ENCODE data around the gene TTC1. TPM values are rescaled to one million over a fixed set of nuclear protein-coding genes. Genes with fewer than 3 reads are reported as not detected.
"Not testable (repeated sequence)": the region's sequence is repeated elsewhere in the genome, so short reads cannot be mapped to it uniquely, and the experiment has no call there.

The TTC1 gene, protein sequence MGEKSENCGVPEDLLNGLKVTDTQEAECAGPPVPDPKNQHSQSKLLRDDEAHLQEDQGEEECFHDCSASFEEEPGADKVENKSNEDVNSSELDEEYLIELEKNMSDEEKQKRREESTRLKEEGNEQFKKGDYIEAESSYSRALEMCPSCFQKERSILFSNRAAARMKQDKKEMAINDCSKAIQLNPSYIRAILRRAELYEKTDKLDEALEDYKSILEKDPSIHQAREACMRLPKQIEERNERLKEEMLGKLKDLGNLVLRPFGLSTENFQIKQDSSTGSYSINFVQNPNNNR
- 10 to 100 TPM in 11 of 12 donors, not detected in 1; 45.6 to 55.1 (median 50.6) TPM for polyA plus RNA-seq (ENCODE audit: insufficient read length in 12 of 12)
- long read RNA-seq, donor 1, transcript TTC1-201 (8 exons, 1,467 nt): major isoform, 6 of 109 reads
- long read RNA-seq, donor 1, partial matches to known transcripts: 97 of 109 reads
- long read RNA-seq, donor 1, other reads (novel, unspliced or antisense): 6 of 109 reads
- long read RNA-seq, donor 2, transcript TTC1-201 (8 exons, 1,467 nt): major isoform, 7 of 37 reads
- long read RNA-seq, donor 2, partial matches to known transcripts: 26 of 37 reads
- long read RNA-seq, donor 2, other reads (novel, unspliced or antisense): 0 of 37 reads
- long read RNA-seq, donor 3, transcript TTC1-201 (8 exons, 1,467 nt): major isoform, 7 of 15 reads
- long read RNA-seq, donor 3, partial matches to known transcripts: 6 of 15 reads
- long read RNA-seq, donor 3, other reads (novel, unspliced or antisense): 0 of 15 reads
- long read RNA-seq, donor 4, transcript TTC1-201 (8 exons, 1,467 nt): major isoform, 6 of 16 reads
- long read RNA-seq, donor 4, partial matches to known transcripts: 10 of 16 reads
- long read RNA-seq, donor 4, other reads (novel, unspliced or antisense): 0 of 16 reads
- long read RNA-seq, donor 5, transcript TTC1-201 (8 exons, 1,467 nt): major isoform, 31 of 167 reads
- long read RNA-seq, donor 5, partial matches to known transcripts: 122 of 167 reads
- long read RNA-seq, donor 5, other reads (novel, unspliced or antisense): 8 of 167 reads
- long read RNA-seq, donor 6, transcript TTC1-201 (8 exons, 1,467 nt): major isoform, 5 of 13 reads
- long read RNA-seq, donor 6, partial matches to known transcripts: 6 of 13 reads
- long read RNA-seq, donor 6, other reads (novel, unspliced or antisense): 0 of 13 reads
- long read RNA-seq, donor 7, transcript TTC1-204 (5 exons, 1,119 nt): major isoform, 6 of 12 reads
- long read RNA-seq, donor 7, transcript TTC1-201 (8 exons, 1,467 nt): major isoform, 6 of 12 reads
- long read RNA-seq, donor 7, partial matches to known transcripts: 0 of 12 reads
- long read RNA-seq, donor 7, other reads (novel, unspliced or antisense): 0 of 12 reads
- long read RNA-seq, donor 8, transcript TTC1-201 (8 exons, 1,467 nt): major isoform, 20 of 45 reads
- long read RNA-seq, donor 8, partial matches to known transcripts: 19 of 45 reads
- long read RNA-seq, donor 8, other reads (novel, unspliced or antisense): 0 of 45 reads
- long read RNA-seq, donor 9, transcript TTC1-201 (8 exons, 1,467 nt): major isoform, 8 of 13 reads
- long read RNA-seq, donor 9, partial matches to known transcripts: 5 of 13 reads
- long read RNA-seq, donor 9, other reads (novel, unspliced or antisense): 0 of 13 reads
- long read RNA-seq, donor 10, transcript TTC1-201 (8 exons, 1,467 nt): major isoform, 16 of 68 reads
- long read RNA-seq, donor 10, partial matches to known transcripts: 50 of 68 reads
- long read RNA-seq, donor 10, other reads (novel, unspliced or antisense): 0 of 68 reads
- long read RNA-seq, donor 11, transcript TTC1-201 (8 exons, 1,467 nt): major isoform, 13 of 35 reads
- long read RNA-seq, donor 11, partial matches to known transcripts: 18 of 35 reads
- long read RNA-seq, donor 11, other reads (novel, unspliced or antisense): 0 of 35 reads

DNA sequence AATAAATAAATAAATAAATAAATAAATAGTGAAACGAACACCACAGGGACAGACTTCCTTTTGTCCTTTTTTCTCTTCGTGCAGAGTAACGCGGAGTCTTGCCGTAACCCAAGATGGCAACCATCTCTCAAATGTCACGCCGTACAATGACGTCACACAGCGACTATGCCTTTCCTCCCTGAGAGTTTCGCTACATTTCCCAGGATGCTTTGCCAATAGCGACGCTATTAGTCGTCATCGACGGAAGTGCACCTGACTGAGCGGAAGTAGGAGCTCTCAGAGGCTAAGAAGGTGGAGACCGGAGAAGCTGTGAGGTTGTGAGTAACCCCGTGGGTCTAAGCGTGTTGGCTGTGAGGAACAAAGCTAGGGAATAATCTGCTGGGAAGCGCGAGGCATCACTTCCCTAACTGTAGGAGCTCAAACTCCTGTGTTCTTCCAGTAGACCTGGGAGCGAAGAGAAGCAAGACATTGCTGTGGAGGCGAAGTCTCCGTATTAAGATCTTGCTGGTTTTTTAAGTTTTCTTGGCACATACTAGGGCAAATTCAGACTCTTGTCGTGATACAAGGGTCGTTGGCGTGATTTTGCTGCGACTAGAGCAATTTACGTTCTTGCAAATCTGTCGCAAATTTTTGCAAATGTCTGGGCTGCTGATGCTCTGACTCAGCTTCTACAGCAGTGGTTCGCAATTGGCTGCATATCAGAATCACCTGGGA, at the start of gene TTC1:
Gene TTC1 (plus strand): TSS at position 263 of the 714 bp plus-strand sequence. CDS start 1,390 bp downstream, outside the sequence.
- DNase-seq: peak; percentile 99

DNA sequence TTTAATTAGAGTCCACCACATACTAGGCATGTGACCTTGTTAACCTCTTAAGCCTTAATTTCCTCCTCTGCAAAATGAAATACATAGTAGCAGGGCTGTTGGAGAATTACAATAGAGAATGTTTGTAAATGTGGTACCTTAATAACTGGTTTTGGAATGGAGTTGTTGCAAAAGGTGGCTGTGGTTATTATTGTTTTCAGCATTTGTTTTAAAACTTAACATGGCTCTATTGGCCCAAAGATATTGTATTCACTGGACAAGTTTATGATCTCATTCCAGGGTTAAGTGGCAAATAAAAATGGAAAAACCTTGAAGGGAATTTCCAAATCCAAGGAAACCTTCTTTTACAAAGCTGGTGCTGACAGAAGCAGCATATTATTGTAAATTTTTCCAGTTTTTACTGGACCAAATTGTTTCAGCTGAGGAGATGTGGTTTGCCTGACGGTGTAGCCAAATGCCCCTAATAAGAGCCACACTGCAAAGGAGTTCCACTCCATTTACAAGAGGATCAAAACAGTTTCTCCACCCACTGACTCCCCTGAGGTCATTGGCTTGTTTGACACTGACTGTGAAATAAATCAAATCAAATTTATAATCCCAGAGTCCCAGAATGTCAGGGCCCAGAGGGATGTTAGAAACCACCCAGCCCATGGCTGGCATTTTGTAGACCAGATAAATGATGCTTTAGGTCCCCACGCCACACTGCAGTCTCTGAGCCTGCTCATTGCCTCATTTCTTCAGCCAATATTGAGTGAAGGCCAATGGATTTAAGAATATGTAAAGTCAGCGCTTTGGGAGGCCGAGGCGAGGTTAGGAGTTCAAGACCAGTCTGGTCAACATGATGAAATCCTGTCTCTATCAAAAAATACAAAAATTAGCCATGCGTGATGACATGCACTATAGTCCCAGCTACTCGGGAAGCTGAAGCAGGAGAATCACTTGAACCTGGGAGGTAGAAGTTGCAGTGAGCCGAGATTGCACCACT, 47.5 kb upstream of the TTC1 start:
- DNase-seq: no peak

DNA sequence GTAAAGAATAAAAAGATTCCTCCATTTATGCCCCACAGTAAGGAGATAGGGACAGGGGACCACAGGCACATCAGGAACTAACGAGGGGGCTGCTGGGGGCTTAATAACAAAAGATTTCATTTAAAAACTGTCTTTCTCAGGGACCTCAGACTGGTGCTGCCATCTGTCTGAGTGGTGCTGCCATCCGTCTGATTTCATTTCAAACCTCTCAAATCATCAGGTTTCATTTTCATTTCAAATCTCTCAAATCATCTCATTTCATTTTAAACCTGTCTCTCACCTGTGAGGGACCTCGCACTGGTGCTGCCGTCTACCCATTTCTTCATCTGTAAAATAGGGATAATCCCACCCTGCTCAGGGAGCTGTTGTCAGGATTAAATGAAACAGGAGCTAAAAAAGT, 46.7 kb upstream of the TTC1 start:
- no peak for DNase-seq

DNA sequence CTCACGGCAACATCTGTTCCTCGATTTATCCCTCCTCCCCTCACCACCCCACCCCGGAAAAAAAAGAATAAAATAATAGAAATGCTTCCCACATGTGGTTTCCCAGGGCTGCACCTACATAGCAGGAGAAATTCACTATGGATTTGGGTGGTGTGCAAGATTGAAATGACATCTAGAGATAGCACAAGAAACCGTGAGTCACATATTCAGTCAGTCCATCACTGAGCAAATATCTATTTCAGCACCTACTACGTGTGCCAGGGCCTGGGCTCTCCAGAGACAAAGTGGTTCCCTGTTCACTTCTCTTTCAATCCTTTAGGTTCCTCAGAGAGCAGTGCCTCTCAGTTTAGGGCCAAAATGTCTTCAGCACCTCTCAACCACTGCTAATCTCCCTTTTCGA, 45.0 kb upstream of the TTC1 start:
- DNase-seq: no peak

DNA sequence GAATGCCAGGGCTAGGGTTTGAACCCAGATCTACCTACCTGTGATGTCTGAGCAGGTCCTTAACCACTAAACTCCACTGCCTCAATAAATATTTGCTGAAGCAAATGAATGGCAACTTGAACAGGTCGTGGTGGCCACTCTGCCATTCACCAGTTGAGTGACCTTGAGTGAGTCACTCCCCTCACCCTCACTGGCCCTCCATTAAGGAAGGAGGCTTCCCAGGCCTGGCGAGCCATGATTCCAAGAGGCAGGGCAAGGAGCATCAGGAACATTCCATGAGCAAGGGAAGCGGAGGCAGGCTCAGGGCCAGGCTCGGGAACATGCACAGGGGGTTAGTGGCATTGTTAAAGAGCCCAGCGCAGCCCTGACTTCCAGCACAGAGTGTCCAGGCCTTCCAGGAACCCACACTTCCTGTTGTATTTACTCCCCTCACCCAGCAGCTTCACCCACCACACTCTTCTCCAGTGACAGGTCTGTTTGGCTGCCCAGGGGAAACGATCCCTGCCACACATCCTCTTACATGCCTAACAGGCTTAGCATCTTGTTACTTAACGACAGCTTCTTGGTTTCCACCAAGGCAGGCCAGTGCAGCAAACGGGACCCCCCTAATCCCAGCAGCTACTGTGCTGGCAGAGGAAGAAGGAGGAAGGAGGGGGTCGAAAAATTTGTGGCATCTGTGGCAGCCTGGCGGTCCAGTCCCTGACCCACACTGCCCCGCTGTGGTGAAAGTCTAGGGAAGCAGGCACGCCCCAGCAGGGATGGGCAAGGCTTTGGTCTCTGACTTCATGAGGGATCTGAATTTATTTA, 43.7 kb upstream of the TTC1 start:
- peak; percentile 18 for DNase-seq

DNA sequence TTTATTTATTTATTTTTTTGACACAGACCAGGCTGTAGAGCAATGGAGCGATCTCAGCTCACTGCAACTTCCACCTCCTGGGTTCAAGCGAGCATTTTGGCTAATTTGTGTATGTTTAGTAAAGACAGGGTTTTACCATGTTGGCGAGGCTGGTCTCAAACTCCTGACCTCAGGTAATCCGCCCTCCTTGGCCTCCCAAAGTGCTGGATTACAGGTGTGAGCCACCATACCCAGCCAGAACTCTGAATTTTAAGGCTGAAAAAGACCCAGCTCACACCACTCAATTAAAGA, 43.2 kb upstream of the TTC1 start:
- not testable (repeated sequence) for DNase-seq

DNA sequence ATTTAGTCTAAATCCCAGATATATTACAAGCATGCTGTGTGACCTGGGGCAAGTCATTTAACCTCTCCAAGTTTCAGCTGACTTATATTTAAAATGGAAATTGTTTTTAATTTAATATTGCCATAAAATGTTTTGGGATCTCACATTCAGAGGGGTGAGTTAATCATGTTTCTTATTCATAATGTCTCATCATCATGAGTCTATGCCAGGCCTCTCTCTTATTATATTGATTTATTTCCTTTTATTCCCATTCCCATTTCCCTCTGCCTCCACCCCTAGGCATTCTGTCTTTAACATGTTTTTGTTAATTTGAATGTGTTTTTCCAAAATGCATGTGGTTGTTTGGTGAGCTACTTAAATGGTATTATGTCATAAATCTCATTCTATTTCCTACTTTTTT, 39.0 kb upstream of the TTC1 start:
- no peak for DNase-seq

DNA sequence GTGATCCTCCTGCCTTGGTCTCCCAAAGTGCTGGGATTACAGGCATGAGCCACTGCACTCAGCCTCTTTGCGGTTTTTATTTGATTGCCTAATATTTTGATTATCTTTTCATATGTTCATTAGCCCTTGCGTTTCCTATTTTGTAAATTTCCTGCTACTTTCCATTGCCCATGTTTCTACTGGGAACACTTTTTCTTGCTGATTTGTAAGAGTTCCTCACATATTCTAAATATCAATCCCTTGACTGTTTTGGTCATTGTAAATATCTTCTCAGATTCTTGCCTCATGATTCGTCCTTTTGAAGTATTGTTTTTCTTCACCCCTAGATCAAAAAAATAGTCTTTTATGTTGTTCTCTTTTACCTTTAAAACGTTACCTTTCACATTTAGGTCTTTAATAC, 37.9 kb upstream of the TTC1 start:
- DNase-seq: no peak

DNA sequence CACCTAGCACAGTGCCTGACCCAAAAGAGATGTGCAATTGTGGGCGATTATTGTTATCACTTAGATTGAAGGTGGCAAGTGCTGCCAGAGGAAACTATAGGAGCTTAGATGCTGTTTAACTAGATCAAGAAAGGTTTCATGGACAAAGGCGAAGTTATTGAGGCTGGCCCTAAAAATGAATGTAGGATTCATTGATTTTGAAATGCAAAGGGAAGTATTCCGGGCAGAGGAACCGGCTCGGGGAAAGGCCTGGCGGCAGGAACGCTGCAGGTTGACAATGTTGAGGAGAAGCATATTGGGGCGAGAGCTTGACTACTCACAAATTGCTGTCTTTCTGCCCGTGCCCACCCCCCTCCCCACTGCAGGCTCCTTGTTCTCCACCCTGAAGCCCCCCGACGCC, 37.4 kb upstream of the TTC1 start:
- DNase-seq: no peak

DNA sequence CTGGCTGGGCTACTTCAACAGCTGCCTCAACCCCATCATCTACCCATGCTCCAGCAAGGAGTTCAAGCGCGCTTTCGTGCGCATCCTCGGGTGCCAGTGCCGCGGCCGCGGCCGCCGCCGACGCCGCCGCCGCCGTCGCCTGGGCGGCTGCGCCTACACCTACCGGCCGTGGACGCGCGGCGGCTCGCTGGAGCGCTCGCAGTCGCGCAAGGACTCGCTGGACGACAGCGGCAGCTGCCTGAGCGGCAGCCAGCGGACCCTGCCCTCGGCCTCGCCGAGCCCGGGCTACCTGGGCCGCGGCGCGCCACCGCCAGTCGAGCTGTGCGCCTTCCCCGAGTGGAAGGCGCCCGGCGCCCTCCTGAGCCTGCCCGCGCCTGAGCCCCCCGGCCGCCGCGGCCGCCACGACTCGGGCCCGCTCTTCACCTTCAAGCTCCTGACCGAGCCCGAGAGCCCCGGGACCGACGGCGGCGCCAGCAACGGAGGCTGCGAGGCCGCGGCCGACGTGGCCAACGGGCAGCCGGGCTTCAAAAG, 36.9 kb upstream of the TTC1 start:
- no peak for DNase-seq

DNA sequence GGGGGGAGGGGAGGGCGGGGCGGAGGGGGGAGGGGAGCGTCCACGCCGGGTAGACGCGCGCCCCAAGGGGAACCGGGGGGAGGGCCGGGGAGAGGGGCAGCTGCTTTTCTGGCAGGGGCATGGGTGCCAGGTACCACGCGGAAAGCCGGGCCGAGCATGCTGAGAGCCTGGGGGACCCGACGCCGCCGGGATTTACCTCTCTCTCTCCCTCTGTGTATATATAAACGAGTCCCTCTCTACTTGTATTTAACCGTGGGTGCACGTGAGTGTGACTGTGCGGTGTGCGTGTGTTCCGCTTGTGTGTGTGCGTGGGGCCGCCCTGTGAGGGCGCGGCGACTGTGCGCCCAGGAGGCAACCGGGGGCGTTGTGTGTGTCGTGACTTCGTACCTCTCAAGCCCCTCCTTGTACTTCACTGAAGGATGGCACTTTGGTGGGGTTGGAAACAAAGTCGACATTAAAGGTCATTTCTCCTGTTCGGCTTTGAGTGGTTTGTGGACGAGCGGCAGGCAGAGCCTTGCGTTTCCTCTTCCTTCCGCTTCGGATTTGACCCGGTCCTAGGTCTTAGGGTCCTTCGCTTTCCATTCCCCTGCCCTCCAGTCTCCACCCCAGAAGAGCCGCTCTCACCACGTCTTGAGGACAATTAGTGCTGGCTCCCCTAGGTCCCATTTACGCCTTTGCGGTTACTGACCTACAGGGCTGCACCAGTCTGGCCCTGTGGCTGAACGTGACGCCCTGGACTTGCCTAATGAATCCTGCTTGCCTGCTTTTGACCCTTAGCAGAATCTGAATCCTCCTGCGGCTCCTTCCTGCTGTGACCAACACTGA, 36.2 kb upstream of the TTC1 start:
- DNase-seq: no peak

DNA sequence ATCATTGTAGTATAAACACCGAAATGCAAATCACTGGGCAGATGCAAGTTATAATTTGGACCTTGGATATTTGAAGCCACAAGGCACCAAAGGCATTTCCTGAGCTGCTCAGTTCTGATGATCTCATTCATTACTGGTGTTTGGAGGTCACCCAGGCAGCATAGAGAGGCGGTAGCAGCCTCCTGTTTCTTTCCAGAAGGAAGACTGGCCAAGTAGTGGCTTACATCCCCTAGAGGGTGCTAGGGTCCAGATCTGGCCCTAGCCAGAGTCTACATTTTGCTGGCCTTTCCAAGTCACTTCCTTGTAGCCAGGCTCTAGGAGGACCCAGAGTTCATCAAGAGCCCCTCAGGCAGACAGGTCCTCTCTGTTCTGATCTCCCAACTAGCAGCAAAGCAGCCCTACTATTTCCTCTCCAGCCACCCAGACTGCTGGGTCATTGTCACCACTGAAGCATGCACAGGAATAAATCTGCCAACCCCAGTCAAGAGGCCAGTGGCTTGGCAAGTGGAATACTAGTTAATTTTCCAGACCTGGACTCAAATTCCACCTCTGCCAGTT, 33.4 kb upstream of the TTC1 start:
- DNase-seq: peak; percentile 7

DNA sequence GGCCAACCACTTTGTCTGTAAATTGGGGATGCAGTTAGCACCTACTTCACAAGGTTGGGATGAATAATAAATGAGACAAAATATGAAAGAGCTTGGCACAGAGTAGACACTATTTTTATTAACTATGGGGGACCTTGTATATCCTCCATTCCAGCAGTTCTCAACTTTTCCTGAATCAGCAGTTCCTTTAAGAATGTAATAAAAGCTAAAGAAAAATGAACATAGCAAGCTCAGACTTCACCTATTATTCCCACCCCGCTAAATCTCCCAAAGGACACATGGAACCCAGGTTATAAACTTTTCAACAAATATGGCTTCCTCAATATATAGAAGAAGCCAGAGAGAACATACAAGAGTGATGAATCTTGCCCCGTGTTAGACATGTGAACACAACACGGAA, 32.0 kb upstream of the TTC1 start:
- DNase-seq: no peak

DNA sequence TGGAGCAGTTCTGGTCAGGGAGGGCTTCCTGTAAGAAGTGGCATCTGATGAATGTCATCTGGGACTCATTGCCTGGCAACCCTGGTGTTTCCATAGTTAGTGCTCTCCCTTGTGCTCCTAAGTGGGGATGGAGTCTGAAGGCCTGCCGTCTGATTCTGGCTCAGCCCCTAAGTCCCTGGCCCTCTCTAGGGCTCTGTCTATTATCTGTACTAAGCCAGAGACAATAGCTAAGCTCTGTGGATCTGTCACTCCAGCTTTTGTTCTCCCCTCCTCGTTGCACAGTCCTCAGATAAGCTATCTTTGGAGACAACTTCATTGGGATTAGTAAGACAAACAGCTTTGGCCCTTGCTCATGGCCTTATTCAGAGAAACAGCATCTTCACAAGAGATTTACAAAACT, 30.6 kb upstream of the TTC1 start:
- DNase-seq: no peak

DNA sequence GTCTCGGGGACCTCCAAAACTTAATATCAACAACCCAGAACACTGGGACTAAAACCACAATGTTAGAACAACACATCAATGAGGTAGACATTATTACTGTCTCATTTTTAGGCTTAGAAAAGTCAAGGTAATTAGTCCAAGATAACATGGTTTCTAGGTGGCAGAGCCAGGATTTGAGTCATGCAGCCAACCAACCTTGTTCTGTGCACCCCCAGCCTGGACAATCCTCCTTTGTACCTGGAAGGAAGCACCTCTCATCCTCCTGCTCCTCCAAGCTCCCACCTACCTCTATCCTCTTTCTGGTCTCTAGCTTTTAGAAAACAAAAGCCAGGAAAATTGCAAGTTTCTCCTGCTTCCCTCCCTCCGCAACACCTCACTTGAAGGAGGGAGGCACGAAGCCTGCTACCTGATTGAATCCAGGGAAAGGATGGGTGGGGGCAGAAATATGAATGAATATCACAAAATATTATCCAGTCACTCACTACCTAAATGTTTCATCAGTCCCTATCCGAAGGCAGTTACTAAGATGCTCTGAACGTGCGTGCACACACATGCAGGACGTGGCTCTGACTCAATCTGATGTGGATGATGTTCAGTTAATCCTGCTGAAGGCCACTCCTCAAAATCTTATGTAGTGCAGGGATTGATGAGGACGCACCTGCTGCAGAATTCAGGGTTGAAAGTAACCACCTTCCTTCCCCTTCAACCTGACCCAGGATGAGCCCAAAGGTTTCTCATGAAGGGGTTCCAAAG, 26.3 kb upstream of the TTC1 start:
- DNase-seq: no peak
